ENCODE measurements around the gene CD8B. TPM values are rescaled to one million over a fixed set of nuclear protein-coding genes. Genes with fewer than 3 reads are reported as not detected.

The CD8B gene
- total and polyA plus RNA-seq, 9 of the 15 experiments (the other 6 are each of a cell fraction or from before 2014, with no cell fraction given), result not detected

DNA sequence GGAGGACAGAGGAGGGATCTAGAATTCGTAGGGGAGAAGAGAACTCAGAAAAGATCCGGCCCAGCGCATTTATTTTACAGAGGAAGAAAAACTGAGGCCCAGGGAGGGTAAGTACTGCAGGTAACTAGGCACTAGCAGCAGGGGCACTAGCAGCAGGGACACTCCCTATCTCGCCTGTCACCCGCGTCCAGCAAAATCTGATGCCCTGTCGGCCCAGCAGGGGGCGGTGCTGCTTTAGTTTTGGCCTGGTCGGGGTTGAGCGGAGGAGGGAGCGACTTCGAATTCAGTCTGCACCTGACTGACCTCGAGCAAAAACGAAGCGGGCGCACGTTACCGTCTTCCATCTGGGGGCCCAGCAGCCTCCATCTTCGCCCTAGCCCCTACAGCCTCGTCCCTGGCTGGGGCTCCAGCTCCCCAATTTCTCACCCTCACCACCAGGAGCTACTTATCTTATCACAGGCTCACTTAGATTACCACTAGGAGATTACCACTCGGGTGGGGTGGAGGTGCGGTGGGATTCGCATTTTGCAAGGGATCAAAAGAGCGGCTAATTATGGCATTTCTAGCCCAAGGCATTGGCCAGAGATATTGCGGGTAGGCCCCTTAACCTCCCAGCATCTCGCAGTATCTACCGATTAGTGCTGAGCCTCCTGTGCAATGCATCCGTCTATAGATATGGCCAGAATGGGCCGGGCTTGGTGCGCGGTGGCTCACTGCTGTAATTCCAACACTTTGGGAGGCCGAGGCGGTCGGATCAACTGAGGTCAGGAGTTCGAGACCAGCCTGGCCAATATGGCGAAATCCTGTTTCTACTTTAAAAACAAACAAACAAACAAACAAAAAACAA is 53.1 kb downstream of the CD8B start (continued):
- 0 out of 3 replicates have a peak, but pooled peaks of 1 of the 2 experiments have one; percentile 16 for TF ChIP-seq CBX3 (IDR thresholded peaks at IDR 0.05; ENCODE audit: borderline replicate concordance in 1 of 2, low read length in 2 of 2)
- TF ChIP-seq, protein P1, sequence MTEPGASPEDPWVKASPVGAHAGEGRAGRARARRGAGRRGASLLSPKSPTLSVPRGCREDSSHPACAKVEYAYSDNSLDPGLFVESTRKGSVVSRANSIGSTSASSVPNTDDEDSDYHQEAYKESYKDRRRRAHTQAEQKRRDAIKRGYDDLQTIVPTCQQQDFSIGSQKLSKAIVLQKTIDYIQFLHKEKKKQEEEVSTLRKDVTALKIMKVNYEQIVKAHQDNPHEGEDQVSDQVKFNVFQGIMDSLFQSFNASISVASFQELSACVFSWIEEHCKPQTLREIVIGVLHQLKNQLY (CRISPR knock-in tag; conservative IDR thresholded peaks at IDR 0.05), result no peak
- TF ChIP-seq NFIX (CRISPR knock-in tag; IDR thresholded peaks at IDR 0.05; ENCODE audit: low read depth), result no peak
- TF ChIP-seq ATF1 (CRISPR knock-in tag; IDR thresholded peaks at IDR 0.05), result no peak
- 0 out of 2 replicates have a peak, but pooled peaks have one; percentile 17 for TF ChIP-seq ATF1 (tag; IDR thresholded peaks at IDR 0.05)
- TF ChIP-seq LEF1 (IDR thresholded peaks at IDR 0.05), result no peak
- no peak for TF ChIP-seq MCM2 (IDR thresholded peaks at IDR 0.05; ENCODE audit: low read depth)
- TF ChIP-seq TFAM (CRISPR knock-in tag; conservative IDR thresholded peaks at IDR 0.05), result no peak
- peak; percentile 27; the same call in 1 of the 2 replicates for TF ChIP-seq ESRRA (IDR thresholded peaks at IDR 0.05; ENCODE audit: borderline replicate concordance, low read depth)
- TF ChIP-seq DACH1 (IDR thresholded peaks at IDR 0.05; ENCODE audit: partially characterized antibody), result no peak
- peak; percentile 54 for TF ChIP-seq BHLHE40 (IDR thresholded peaks at IDR 0.05; ENCODE audit: low read length)
- TF ChIP-seq, protein P2, sequence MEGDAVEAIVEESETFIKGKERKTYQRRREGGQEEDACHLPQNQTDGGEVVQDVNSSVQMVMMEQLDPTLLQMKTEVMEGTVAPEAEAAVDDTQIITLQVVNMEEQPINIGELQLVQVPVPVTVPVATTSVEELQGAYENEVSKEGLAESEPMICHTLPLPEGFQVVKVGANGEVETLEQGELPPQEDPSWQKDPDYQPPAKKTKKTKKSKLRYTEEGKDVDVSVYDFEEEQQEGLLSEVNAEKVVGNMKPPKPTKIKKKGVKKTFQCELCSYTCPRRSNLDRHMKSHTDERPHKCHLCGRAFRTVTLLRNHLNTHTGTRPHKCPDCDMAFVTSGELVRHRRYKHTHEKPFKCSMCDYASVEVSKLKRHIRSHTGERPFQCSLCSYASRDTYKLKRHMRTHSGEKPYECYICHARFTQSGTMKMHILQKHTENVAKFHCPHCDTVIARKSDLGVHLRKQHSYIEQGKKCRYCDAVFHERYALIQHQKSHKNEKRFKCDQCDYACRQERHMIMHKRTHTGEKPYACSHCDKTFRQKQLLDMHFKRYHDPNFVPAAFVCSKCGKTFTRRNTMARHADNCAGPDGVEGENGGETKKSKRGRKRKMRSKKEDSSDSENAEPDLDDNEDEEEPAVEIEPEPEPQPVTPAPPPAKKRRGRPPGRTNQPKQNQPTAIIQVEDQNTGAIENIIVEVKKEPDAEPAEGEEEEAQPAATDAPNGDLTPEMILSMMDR (IDR thresholded peaks at IDR 0.05 in 2 of 3, conservative IDR thresholded peaks at IDR 0.05 in 1 of 3; ENCODE audit: insufficient read depth in 2 of 3, low read depth in 1 of 3, low read length in 3 of 3), result peak; percentile 88 to 95 (median 89)
- peak; percentile 92 for TF ChIP-seq L3MBTL2 (IDR thresholded peaks at IDR 0.05)
- 0 out of 2 replicates have a peak, but pooled peaks have one; percentile 11 for TF ChIP-seq GATA2 (CRISPR knock-in tag; IDR thresholded peaks at IDR 0.05)
- no peak for TF ChIP-seq ZNF282 (CRISPR knock-in tag; IDR thresholded peaks at IDR 0.05)
- TF ChIP-seq XRCC3 (IDR thresholded peaks at IDR 0.05), result no peak
- no peak for TF ChIP-seq FUS (optimal IDR thresholded peaks at IDR 0.05; ENCODE audit: low read depth, low read length)
- TF ChIP-seq CTBP1 (IDR thresholded peaks at IDR 0.05; ENCODE audit: borderline replicate concordance), result peak; percentile 23; the same call in 1 of the 2 replicates
- TF ChIP-seq, protein P3, sequence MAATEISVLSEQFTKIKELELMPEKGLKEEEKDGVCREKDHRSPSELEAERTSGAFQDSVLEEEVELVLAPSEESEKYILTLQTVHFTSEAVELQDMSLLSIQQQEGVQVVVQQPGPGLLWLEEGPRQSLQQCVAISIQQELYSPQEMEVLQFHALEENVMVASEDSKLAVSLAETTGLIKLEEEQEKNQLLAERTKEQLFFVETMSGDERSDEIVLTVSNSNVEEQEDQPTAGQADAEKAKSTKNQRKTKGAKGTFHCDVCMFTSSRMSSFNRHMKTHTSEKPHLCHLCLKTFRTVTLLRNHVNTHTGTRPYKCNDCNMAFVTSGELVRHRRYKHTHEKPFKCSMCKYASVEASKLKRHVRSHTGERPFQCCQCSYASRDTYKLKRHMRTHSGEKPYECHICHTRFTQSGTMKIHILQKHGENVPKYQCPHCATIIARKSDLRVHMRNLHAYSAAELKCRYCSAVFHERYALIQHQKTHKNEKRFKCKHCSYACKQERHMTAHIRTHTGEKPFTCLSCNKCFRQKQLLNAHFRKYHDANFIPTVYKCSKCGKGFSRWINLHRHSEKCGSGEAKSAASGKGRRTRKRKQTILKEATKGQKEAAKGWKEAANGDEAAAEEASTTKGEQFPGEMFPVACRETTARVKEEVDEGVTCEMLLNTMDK (IDR thresholded peaks at IDR 0.05; ENCODE audit: borderline replicate concordance, insufficient read depth, low read depth, low read length, poor library complexity, severe bottlenecking), result peak; percentile 50
- TF ChIP-seq ZNF384 (IDR thresholded peaks at IDR 0.05; ENCODE audit: low read depth, low read length), result 0 out of 2 replicates have a peak, but pooled peaks have one; percentile 15
- no peak for TF ChIP-seq ZEB2 (IDR thresholded peaks at IDR 0.05)
- peak; percentile 85 for TF ChIP-seq SMAD4 (CRISPR knock-in tag; conservative IDR thresholded peaks at IDR 0.05)
- peak; percentile 2; the same call in 1 of the 2 replicates for TF ChIP-seq TAL1 (IDR thresholded peaks at IDR 0.05)
- TF ChIP-seq NR2C2 (CRISPR knock-in tag; IDR thresholded peaks at IDR 0.05), result 0 out of 2 replicates have a peak, but pooled peaks have one; percentile 25
- TF ChIP-seq NR2C2 (tag; IDR thresholded peaks at IDR 0.05), result no peak

Measured in K562 (cell line).